ENCODE results near the gene HOXD9. TPM values are rescaled to one million over a fixed set of nuclear protein-coding genes. Genes with fewer than 3 reads are reported as not detected.

Gene HOXD9
- polyA plus RNA-seq, 1 donor (not counting 4 experiments of a cell fraction or from before 2014, with no cell fraction given) = not detected

GRCh38 chr2:176092270-176093144 is 30.0 kb upstream of the HOXD9 start, which contains the start of gene HOXD13:
Gene HOXD13 (plus strand): TSS chr2:176092721. CDS start chr2:176092891, 170 bp downstream.
- DNase-seq (ENCODE audit: low read depth, low spot score) = no peak
- TF ChIP-seq, protein P1, sequence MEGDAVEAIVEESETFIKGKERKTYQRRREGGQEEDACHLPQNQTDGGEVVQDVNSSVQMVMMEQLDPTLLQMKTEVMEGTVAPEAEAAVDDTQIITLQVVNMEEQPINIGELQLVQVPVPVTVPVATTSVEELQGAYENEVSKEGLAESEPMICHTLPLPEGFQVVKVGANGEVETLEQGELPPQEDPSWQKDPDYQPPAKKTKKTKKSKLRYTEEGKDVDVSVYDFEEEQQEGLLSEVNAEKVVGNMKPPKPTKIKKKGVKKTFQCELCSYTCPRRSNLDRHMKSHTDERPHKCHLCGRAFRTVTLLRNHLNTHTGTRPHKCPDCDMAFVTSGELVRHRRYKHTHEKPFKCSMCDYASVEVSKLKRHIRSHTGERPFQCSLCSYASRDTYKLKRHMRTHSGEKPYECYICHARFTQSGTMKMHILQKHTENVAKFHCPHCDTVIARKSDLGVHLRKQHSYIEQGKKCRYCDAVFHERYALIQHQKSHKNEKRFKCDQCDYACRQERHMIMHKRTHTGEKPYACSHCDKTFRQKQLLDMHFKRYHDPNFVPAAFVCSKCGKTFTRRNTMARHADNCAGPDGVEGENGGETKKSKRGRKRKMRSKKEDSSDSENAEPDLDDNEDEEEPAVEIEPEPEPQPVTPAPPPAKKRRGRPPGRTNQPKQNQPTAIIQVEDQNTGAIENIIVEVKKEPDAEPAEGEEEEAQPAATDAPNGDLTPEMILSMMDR (optimal IDR thresholded peaks at IDR 0.05 in 1 of 3, IDR thresholded peaks at IDR 0.05 in 1 of 3, conservative IDR thresholded peaks at IDR 0.05 in 1 of 3; ENCODE audit: extremely low read depth in 1 of 3, insufficient read depth in 2 of 3, low read length in 3 of 3) = no peak
- TF ChIP-seq EZH2 (IDR thresholded peaks at IDR 0.05; ENCODE audit: low read length) = peak; percentile 46

DNA sequence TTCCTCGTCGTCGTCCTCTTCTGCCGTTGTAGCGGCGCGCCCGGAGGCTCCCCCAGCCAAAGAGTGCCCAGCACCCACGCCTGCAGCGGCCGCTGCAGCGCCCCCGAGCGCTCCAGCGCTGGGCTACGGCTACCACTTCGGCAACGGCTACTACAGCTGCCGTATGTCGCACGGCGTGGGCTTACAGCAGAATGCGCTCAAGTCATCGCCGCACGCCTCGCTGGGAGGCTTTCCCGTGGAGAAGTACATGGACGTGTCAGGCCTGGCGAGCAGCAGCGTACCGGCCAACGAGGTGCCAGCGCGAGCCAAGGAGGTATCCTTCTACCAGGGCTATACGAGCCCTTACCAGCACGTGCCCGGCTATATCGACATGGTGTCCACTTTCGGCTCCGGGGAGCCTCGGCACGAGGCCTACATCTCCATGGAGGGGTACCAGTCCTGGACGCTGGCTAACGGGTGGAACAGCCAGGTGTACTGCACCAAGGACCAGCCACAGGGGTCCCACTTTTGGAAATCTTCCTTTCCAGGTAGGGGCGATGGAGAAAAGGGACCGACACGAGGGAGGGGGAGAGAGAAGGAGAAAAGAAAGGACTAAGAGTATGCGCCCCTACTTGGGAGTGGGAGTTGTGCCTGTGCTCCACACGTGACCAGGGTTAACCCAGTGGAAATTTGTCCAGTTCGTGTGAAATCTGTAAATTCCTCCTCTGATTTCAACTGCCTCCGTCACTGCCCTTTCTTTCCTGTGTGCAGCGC is 29.2 kb upstream of the HOXD9 start:
- Histone ChIP-seq H3K27ac (ENCODE audit: control insufficient read depth, insufficient read depth, low read length) (no peak overlapping the region), H3K9me1 (ENCODE audit: control insufficient read depth, extremely low read depth, insufficient read depth, low read length) (no peaks in the 10 kb centered on the region), H3K9me3 (ENCODE audit: control insufficient read depth, low read depth, low read length) (peaks cover 2% of the 10 kb centered on the region), H3K36me3 (ENCODE audit: control insufficient read depth in 2 of 2, extremely low read depth in 1 of 2, insufficient read depth in 2 of 2, low read length in 2 of 2) (no peaks in the 10 kb centered on the region), H3K4me1 (ENCODE audit: control insufficient read depth, extremely low read depth, insufficient read depth, low read length) (peaks cover 2% of the 10 kb centered on the region), H4K20me1 (ENCODE audit: control insufficient read depth, extremely low read depth, insufficient read depth, low read length) (peaks cover 3% of the 10 kb centered on the region), H3K4me3 (ENCODE audit: control insufficient read depth in 2 of 3, extremely low read depth in 1 of 3, insufficient read depth in 2 of 3, low read depth in 1 of 3, low read length in 3 of 3) (no peak overlapping the region), H3K79me2 (ENCODE audit: control insufficient read depth, insufficient read depth, low read length) (no peaks in the 10 kb centered on the region), H3K9ac (ENCODE audit: control insufficient read depth, extremely low read depth, insufficient read depth, low read length) (no peak overlapping the region), H3K4me2 (ENCODE audit: control insufficient read depth, extremely low read depth, insufficient read depth, low read depth, low read length) (peak overlapping the region; percentile 45), H3K27me3 (ENCODE audit: control insufficient read depth, extremely low read depth, insufficient read depth, low read length) (peaks cover 100% of the 10 kb centered on the region), H2AFZ (ENCODE audit: control insufficient read depth, low read length) (no peak overlapping the region)
- dilution Hi-C loops (cut with MboI; ENCODE audit: extremely low pct_ligation_motif_present, low sequenced_read_pairs) = no loop called here
- FAIRE-seq (no peak), DNase-seq (ENCODE audit: low read depth, low spot score) (no peak)
- TF ChIP-seq, protein P1 (optimal IDR thresholded peaks at IDR 0.05 in 1 of 3, IDR thresholded peaks at IDR 0.05 in 1 of 3, conservative IDR thresholded peaks at IDR 0.05 in 1 of 3; ENCODE audit: extremely low read depth in 1 of 3, insufficient read depth in 2 of 3, low read length in 3 of 3) = no peak
- TF ChIP-seq EZH2 (IDR thresholded peaks at IDR 0.05; ENCODE audit: low read length) = peak; percentile 97

More at GRCh38 chr2:176092270-176093144, 30.0 kb upstream of the HOXD9 start, which contains the start of gene HOXD13:
- no peaks in the 10 kb centered on the region for H3K9me1 ChIP-seq (ENCODE audit: control insufficient read depth, extremely low read depth, insufficient read depth, low read length)
- H3K9ac ChIP-seq (ENCODE audit: control insufficient read depth, extremely low read depth, insufficient read depth, low read length) = no peak within 1 kb of the TSS
- peaks cover 100% of the 10 kb centered on the region for H3K27me3 ChIP-seq (ENCODE audit: control insufficient read depth, extremely low read depth, insufficient read depth, low read length)
- FAIRE-seq = no peak
- H2AFZ ChIP-seq (ENCODE audit: control insufficient read depth, low read length) = no peak within 1 kb of the TSS
- no peaks in the 10 kb centered on the region for H3K79me2 ChIP-seq (ENCODE audit: control insufficient read depth, insufficient read depth, low read length)
- no peaks in the 10 kb centered on the region for H3K36me3 ChIP-seq (ENCODE audit: control insufficient read depth in 2 of 2, extremely low read depth in 1 of 2, insufficient read depth in 2 of 2, low read length in 2 of 2)
- H3K4me2 ChIP-seq (ENCODE audit: control insufficient read depth, extremely low read depth, insufficient read depth, low read depth, low read length) = peak within 1 kb of the TSS; percentile 45
- H3K4me1 ChIP-seq (ENCODE audit: control insufficient read depth, extremely low read depth, insufficient read depth, low read length) = peaks cover 2% of the 10 kb centered on the region
- no peak within 1 kb of the TSS for H3K27ac ChIP-seq (ENCODE audit: control insufficient read depth, insufficient read depth, low read length)
- dilution Hi-C loops (cut with MboI; ENCODE audit: extremely low pct_ligation_motif_present, low sequenced_read_pairs) = no loop called here
- H3K4me3 ChIP-seq (ENCODE audit: control insufficient read depth in 2 of 3, extremely low read depth in 1 of 3, insufficient read depth in 2 of 3, low read depth in 1 of 3, low read length in 3 of 3) = no peak within 1 kb of the TSS
- peaks cover 2% of the 10 kb centered on the region for H3K9me3 ChIP-seq (ENCODE audit: control insufficient read depth, low read depth, low read length)
- H4K20me1 ChIP-seq (ENCODE audit: control insufficient read depth, extremely low read depth, insufficient read depth, low read length) = peaks cover 3% of the 10 kb centered on the region
